Esophagus squamous epithelium (tissue), 5 donors: ENCODE data around the gene PAK6. TPM values are rescaled to one million over a fixed set of nuclear protein-coding genes. Genes with fewer than 3 reads are reported as not detected.

ENCODE experiments used
- DNase-seq: peaks from one replicate; lab custom pipeline; 2025; lab: John Stamatoyannopoulos, UW
- H3K27ac ChIP-seq, 4 donors: fragments of 200-600 bp; sonication (generic); one replicate each; pipeline ENCODE4 v1.5.1; 2016 to 2019; ENCODE audit warnings: mild to moderate bottlenecking in 1 of 4
- H3K27me3 ChIP-seq, 4 donors: fragments of 200-600 bp; sonication (generic); 1 replicate in 3 of 4; 2 replicates in 1 of 4; pipeline versions ENCODE4 v1.5.1 to v1.6.0; 2017 to 2021; ENCODE audit warnings: antibody characterized with exemption in 1 of 4
- H3K36me3 ChIP-seq, 3 donors: fragments of 200-600 bp; sonication (generic); one replicate each; pipeline ENCODE4 v1.5.1; 2016 to 2019
- H3K4me1 ChIP-seq, 3 donors: fragments of 200-600 bp; sonication (generic); one replicate each; pipeline ENCODE4 v1.5.1; 2017 to 2019
- H3K4me3 ChIP-seq, 4 donors: fragments of 200-600 bp; sonication (generic); 1 replicate in 3 of 4; 2 replicates in 1 of 4; pipeline ENCODE4 v1.5.1; 2016 to 2019; ENCODE audit warnings: mild to moderate bottlenecking in 2 of 4, moderate library complexity in 1 of 4
- H3K9me3 ChIP-seq, 3 donors: fragments of 200-600 bp; sonication (generic); one replicate each; pipeline ENCODE4 v1.5.1; 2016 to 2019
- POLR2A ChIP-seq, 4 donors: fragments of 450-650 bp; IDR thresholded peaks; one replicate each; pipeline ENCODE4 v1.6.1; 2017; ENCODE audit warnings: antibody characterized with exemption in 4 of 4, mild to moderate bottlenecking in 4 of 4, moderate library complexity in 3 of 4
- WGBS, 2 donors: methylation state at CpG; one replicate each; pipeline ENCODE4 v1.1.5; 2018; 5-methylcytosine and 5-hydroxymethylcytosine counted together
- intact Hi-C: fragments of 100-400 bp; cut with DNase I; formaldehyde crosslinking; loops from one replicate; pipeline ENCODE4 v1.15.0; 2022
- total RNA-seq, 4 donors: library from RNA; depleted of rRNA; stranded (reverse); fragments of >200 nt; gene quantifications; one replicate each; pipeline ENCODE4 v1.1.0, GENCODE V29; 2016
- TF ChIP-seq, protein P1 (sequence below), 6 experiments: fragments of 450-650 bp in 4 of 6; fragments of 200-600 bp in 2 of 6; sonication (generic) in 2 of 6; IDR thresholded peaks; one replicate each; pipeline ENCODE4 v1.5.1; 2016 to 2019; ENCODE audit warnings: antibody characterized with exemption in 6 of 6, mild to moderate bottlenecking in 4 of 6, moderate library complexity in 4 of 6
- donor health status: DM: yes; HTN: yes; CAD: no.

The PAK6 gene
- total RNA-seq, 4 donors from 2014 or later, result 31.5 to 53.5 (median 37.2) TPM

- no peak overlapping the region for H3K27ac ChIP-seq
These were observed 9.5 kb upstream of the PAK6 start for GRCh38 chr15:40229316-40229715.

GRCh38 chr15:40229956-40230355, 8.9 kb upstream of the PAK6 start:
- 81 to 100% methylated on average over 1 of the region's 1 CpG for WGBS, 2 donors
- H3K36me3 ChIP-seq, result no peaks in the 10 kb centered on the region
- intact Hi-C loops, result no loop called here
- no peak overlapping the region for H3K27ac ChIP-seq
- DNase-seq, result no peak
- TF ChIP-seq, protein P1, sequence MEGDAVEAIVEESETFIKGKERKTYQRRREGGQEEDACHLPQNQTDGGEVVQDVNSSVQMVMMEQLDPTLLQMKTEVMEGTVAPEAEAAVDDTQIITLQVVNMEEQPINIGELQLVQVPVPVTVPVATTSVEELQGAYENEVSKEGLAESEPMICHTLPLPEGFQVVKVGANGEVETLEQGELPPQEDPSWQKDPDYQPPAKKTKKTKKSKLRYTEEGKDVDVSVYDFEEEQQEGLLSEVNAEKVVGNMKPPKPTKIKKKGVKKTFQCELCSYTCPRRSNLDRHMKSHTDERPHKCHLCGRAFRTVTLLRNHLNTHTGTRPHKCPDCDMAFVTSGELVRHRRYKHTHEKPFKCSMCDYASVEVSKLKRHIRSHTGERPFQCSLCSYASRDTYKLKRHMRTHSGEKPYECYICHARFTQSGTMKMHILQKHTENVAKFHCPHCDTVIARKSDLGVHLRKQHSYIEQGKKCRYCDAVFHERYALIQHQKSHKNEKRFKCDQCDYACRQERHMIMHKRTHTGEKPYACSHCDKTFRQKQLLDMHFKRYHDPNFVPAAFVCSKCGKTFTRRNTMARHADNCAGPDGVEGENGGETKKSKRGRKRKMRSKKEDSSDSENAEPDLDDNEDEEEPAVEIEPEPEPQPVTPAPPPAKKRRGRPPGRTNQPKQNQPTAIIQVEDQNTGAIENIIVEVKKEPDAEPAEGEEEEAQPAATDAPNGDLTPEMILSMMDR (IDR thresholded peaks at IDR 0.05), result no peak
- TF ChIP-seq POLR2A (IDR thresholded peaks at IDR 0.05), result no peak
- peaks cover 24 to 41% (median 27%) of the 10 kb centered on the region in 3 donors for H3K4me1 ChIP-seq
- H3K4me3 ChIP-seq, result no peak overlapping the region
- H3K27me3 ChIP-seq, result no peaks in the 10 kb centered on the region
- H3K9me3 ChIP-seq, result no peaks in the 10 kb centered on the region

More at GRCh38 chr15:40229316-40229715, 9.5 kb upstream of the PAK6 start:
- no peaks in the 10 kb centered on the region for H3K36me3 ChIP-seq
- H3K4me1 ChIP-seq, result peaks cover 17 to 34% (median 21%) of the 10 kb centered on the region in 3 donors
- TF ChIP-seq POLR2A (IDR thresholded peaks at IDR 0.05), result no peak
- TF ChIP-seq, protein P1 (IDR thresholded peaks at IDR 0.05), result no peak
- no peaks in the 10 kb centered on the region for H3K27me3 ChIP-seq
- no peak for DNase-seq
- intact Hi-C loops, result no loop called here
- H3K9me3 ChIP-seq, result no peaks in the 10 kb centered on the region
- H3K4me3 ChIP-seq, result no peak overlapping the region
- 89 to 91% methylated on average over 3 to 5 of the region's 5 CpGs for WGBS, 2 donors

DNA sequence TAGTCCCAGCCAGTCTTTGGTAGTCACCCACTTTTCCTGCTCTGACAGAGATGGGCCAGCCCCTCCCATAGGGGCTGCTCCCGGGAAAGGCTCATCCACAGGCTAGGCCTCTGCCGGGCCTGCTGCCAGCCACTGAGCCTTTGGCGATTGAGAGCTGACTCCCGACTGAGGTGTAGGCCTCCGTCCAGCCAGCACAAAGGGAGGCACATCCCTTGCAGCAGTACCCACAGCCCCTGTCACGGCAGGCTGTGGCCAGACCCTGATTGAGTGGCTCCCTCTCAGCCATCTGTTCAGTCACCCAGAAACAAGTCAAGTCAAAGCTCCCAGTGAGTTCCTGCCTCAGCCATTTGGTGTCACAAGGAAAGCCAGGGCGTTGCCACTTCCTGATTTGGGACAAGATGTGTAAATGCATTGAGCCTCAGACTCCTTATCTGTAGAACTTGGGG, 6.2 kb upstream of the PAK6 start:
- H3K9me3 ChIP-seq, result no peaks in the 10 kb centered on the region
- TF ChIP-seq POLR2A (IDR thresholded peaks at IDR 0.05), result no peak
- TF ChIP-seq, protein P1 (IDR thresholded peaks at IDR 0.05), result no peak
- H3K4me3 ChIP-seq, result no peak overlapping the region
- H3K4me1 ChIP-seq, result peaks cover 28 to 51% (median 32%) of the 10 kb centered on the region in 3 donors
- no peaks in the 10 kb centered on the region for H3K27me3 ChIP-seq
- WGBS, 2 donors, result 26 to 40% methylated on average over 1 to 3 of the region's 7 CpGs
- intact Hi-C loops, result no loop called here
- peak overlapping the region; percentile 65 to 85 (median 74) for H3K27ac ChIP-seq
- H3K36me3 ChIP-seq, result no peaks in the 10 kb centered on the region
- no peak for DNase-seq

DNA sequence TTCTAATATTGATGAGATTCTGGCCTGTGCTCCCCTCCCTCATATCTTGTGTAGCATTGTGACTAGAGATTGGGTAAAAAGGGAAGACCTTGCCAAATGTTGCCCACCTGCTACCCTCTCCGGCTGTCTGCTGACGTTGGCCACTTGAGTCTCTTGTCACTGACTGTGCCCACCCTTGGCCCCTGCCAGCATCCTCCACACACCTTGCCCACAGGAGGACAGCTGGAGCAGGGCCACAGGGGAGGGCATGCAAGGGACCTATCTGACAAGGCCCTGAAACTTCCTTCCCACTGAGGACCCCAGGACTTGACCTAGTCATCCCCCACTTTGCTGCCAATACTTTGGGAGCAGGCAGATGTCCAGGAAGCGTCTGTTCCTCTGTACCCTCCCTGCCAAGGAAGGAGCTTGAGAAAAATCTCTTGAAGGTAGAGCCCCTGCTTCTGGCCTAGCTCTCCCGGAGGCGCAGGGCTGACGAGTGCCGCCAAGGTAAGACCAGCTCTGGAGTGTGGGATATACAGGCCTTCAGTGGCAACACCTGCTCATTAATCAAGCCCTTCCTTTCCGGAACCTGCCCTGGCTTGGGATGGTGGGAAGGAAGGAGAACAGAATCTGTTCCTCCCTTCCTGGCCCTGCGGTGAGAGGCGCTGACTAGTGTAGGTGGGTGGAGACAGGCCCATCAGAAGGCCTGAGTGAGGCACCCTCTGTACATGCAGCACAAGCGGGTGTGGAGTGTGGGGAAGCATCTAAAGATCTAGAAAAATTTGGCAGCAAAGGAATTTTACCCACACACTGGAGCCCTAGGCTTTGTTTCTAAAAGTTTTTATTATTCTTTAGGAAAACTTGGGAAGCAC, 4.9 kb upstream of the PAK6 start:
- Histone ChIP-seq H3K4me3 (no peak overlapping the region), H3K27me3 (peaks cover 0 to 4% (median 0%) of the 10 kb centered on the region in 4 donors), H3K36me3 (no peaks in the 10 kb centered on the region), H3K9me3 (no peaks in the 10 kb centered on the region), H3K27ac (peak overlapping the region; percentile 69 to 85 (median 82)), H3K4me1 (peaks cover 35 to 61% (median 39%) of the 10 kb centered on the region in 3 donors)
- TF ChIP-seq, protein P1 (IDR thresholded peaks at IDR 0.05), result no peak
- TF ChIP-seq POLR2A (IDR thresholded peaks at IDR 0.05), result no peak
- intact Hi-C loops, result no loop called here
- 40 to 57% methylated on average over 8 to 9 of the region's 11 CpGs for WGBS, 2 donors
- no peak for DNase-seq

DNA sequence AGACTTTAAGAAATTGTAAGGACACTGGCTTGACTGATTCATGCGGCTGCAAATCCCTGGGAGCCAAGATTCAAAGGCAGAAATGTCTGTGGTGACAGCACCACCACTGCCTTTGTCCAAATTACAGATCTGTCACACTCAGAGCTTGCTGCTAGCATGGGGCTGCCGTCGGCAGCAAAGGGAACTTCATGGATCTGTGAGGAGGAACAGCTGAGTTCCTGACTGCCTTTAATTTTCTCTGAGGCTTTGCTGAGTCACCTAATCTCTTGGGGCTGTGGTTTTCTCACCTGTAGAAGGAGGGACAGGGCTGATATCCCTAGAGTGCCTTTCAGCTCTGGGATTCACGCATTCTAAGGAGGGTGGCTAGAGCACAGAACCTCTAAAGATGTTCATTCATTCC, 4.1 kb upstream of the PAK6 start:
- no peaks in the 10 kb centered on the region for H3K36me3 ChIP-seq
- intact Hi-C loops, result no loop called here
- 37 to 47% methylated on average over 3 to 4 of the region's 4 CpGs for WGBS, 2 donors

More for the DNA sequence above, 4.1 kb upstream of the PAK6 start:
- TF ChIP-seq POLR2A (IDR thresholded peaks at IDR 0.05), result no peak
- TF ChIP-seq, protein P1 (IDR thresholded peaks at IDR 0.05), result no peak
- Histone ChIP-seq H3K9me3 (no peaks in the 10 kb centered on the region), H3K4me3 (no peak overlapping the region), H3K4me1 (peaks cover 38 to 70% (median 44%) of the 10 kb centered on the region in 3 donors), H3K27ac (peak overlapping the region; percentile 69 to 85 (median 82)), H3K27me3 (peaks cover 0 to 12% (median 0%) of the 10 kb centered on the region in 4 donors)
- DNase-seq, result no peak
